Natural killer cell (primary cell): ENCODE measurements around the gene SERPINE3. TPM values are rescaled to one million over a fixed set of nuclear protein-coding genes. Genes with fewer than 3 reads are reported as not detected.
A peak's percentile ranks its signal among the peaks of the same experiment; 100 is the strongest.

Experiments used
- ATAC-seq, 3 donors: fragments of 150-1000 bp in 2 of 3; fragments of 200-7000 bp in 1 of 3; cut with Tn5 transposase; 1 replicate in 1 of 3; 2 replicates in 2 of 3; pipeline ENCODE4 v1.10.0; 2021; ENCODE audit warnings: mild to moderate bottlenecking in 2 of 3, moderate library complexity in 2 of 3
- DNase-seq, 2 donors: peaks; one replicate each; pipeline versions ENCODE4 v3.0.0 to v3.0.0-alpha.2; 2013 to 2021; ENCODE audit warnings: mixed read lengths in 1 of 2
- H3K27ac ChIP-seq: one replicate; pipeline ENCODE4 v1.5.1; 2013; ENCODE audit warnings: mild to moderate bottlenecking, low read length
- H3K27me3 ChIP-seq: one replicate; pipeline ENCODE4 v1.6.1; 2013; ENCODE audit warnings: low read length; ENCODE audit not compliant: control insufficient read depth, insufficient read depth
- H3K36me3 ChIP-seq: one replicate; pipeline ENCODE4 v1.6.1; 2013; ENCODE audit warnings: low read length; ENCODE audit not compliant: control insufficient read depth, insufficient read depth
- H3K4me1 ChIP-seq: one replicate; pipeline ENCODE4 v1.6.1; 2013; ENCODE audit warnings: low read length; ENCODE audit not compliant: control insufficient read depth, insufficient read depth
- H3K4me3 ChIP-seq: one replicate; pipeline ENCODE4 v1.5.1; 2013; ENCODE audit warnings: low read length
- H3K9me3 ChIP-seq: one replicate; pipeline ENCODE4 v1.6.1; 2013; ENCODE audit warnings: low read length; ENCODE audit not compliant: control insufficient read depth, insufficient read depth
- H3K27ac Mint-ChIP-seq, 2 donors: one replicate each; pipeline ENCODE4 v1.8.0; 2022; ENCODE audit warnings: mild to moderate bottlenecking in 2 of 2, mixed read lengths in 2 of 2, moderate library complexity in 1 of 2
- H3K27me3 Mint-ChIP-seq, 2 donors: one replicate each; pipeline ENCODE4 v1.8.0; 2022; ENCODE audit warnings: low read depth in 2 of 2, mixed read lengths in 2 of 2
- H3K36me3 Mint-ChIP-seq: one replicate; pipeline ENCODE4 v1.8.0; 2022; ENCODE audit warnings: mixed read lengths
- H3K4me1 Mint-ChIP-seq, 2 donors: one replicate each; pipeline ENCODE4 v1.8.0; 2022; ENCODE audit warnings: mixed read lengths in 2 of 2
- H3K4me3 Mint-ChIP-seq: one replicate; pipeline ENCODE4 v1.8.0; 2022; ENCODE audit warnings: mild to moderate bottlenecking, moderate library complexity, mixed read lengths
- H3K9me3 Mint-ChIP-seq, 2 donors: one replicate each; pipeline ENCODE4 v1.8.0; 2022; ENCODE audit warnings: mixed read lengths in 2 of 2
- WGBS: methylation state at CpG from one replicate; pipeline ENCODE4 v1.1.7; 2013; ENCODE audit warnings: missing lambda C conversion rate; ENCODE audit not compliant: insufficient coverage; 5-methylcytosine and 5-hydroxymethylcytosine counted together
- intact Hi-C: fragments of 100-400 bp; cut with micrococcal nuclease; formaldehyde crosslinking; loops from one replicate; pipeline ENCODE4 v1.14.2; 2022
- total RNA-seq, 4 donors: library from RNA; stranded (reverse); fragments of 120-200 nt in 1 of 4; gene quantifications; one replicate each; pipeline versions ENCODE4 v1.2.3 to v1.2.4, GENCODE V29; 2013 to 2022
- TF ChIP-seq, protein P1 (sequence below): fragments of 200-600 bp; IDR thresholded peaks from one replicate; pipeline ENCODE4 v1.8.0; 2022; ENCODE audit warnings: antibody characterized with exemption

Gene SERPINE3
- total RNA-seq, 3 donors from 2014 or later (not counting 1 experiment from before 2014, with no cell fraction given) = not detected

DNA sequence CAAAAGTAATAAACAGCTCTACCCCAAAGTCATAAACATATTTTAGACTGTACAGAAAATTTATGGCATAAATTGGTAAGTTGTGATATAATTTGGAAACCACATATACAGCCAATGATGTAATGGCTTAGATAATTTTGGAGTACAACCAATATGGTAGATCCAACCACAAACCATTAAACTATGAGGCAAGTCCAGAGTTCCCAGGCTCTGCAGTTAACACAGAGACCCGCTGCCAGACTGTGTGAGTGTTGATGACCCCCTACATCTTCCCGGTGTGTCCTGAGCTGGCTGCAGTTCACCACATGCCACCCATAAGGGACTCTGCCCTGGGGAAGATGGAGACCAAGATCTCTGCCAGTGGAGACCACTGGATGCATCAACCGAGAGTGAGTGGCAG, 9.9 kb upstream of the SERPINE3 start:
- peaks cover 13% of the 10 kb centered on the region for H3K4me1 ChIP-seq
- H3K27me3 ChIP-seq = peaks cover 2% of the 10 kb centered on the region
- DNase-seq = no peak
- H3K4me3 ChIP-seq = no peak overlapping the region
- intact Hi-C loops = no loop called here
- H3K36me3 ChIP-seq = no peaks in the 10 kb centered on the region
- H3K27me3 Mint-ChIP-seq = peaks cover 4 to 11% of the 10 kb centered on the region in 2 donors
- peaks cover 17 to 19% of the 10 kb centered on the region in 2 donors for H3K4me1 Mint-ChIP-seq
- H3K9me3 ChIP-seq = no peaks in the 10 kb centered on the region
- no peak overlapping the region for H3K27ac Mint-ChIP-seq
- H3K4me3 Mint-ChIP-seq = no peak overlapping the region
- no peak overlapping the region for H3K27ac ChIP-seq
- no peaks in the 10 kb centered on the region for H3K36me3 Mint-ChIP-seq
- ATAC-seq = no peak
- TF ChIP-seq, protein P1, sequence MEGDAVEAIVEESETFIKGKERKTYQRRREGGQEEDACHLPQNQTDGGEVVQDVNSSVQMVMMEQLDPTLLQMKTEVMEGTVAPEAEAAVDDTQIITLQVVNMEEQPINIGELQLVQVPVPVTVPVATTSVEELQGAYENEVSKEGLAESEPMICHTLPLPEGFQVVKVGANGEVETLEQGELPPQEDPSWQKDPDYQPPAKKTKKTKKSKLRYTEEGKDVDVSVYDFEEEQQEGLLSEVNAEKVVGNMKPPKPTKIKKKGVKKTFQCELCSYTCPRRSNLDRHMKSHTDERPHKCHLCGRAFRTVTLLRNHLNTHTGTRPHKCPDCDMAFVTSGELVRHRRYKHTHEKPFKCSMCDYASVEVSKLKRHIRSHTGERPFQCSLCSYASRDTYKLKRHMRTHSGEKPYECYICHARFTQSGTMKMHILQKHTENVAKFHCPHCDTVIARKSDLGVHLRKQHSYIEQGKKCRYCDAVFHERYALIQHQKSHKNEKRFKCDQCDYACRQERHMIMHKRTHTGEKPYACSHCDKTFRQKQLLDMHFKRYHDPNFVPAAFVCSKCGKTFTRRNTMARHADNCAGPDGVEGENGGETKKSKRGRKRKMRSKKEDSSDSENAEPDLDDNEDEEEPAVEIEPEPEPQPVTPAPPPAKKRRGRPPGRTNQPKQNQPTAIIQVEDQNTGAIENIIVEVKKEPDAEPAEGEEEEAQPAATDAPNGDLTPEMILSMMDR = no peak
- H3K9me3 Mint-ChIP-seq = no peaks in the 10 kb centered on the region
- WGBS = 91% methylated on average over 3 of the region's 3 CpGs

DNA sequence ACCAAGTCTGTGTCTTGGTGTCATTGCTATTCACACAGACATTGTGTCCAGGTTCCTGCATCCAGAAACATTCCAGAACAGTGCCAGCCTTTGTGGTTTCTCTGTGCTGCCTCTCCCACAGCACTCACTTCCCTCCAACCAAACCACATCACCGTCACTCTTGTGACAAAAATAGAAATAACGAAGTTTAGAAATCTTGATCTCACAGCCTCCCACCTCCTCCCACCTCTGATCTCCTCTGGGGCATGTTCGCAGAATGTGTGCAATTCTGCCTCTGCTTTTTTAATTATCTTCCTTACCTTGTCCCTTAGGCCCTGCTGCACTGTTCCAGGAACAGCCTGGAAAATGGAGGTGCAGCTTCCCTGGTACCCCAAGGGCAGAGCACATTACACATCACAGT, 8.7 kb upstream of the SERPINE3 start:
- Histone ChIP-seq H3K27me3 (peaks cover 2% of the 10 kb centered on the region), H3K4me1 (peaks cover 13% of the 10 kb centered on the region), H3K36me3 (no peaks in the 10 kb centered on the region), H3K4me3 (no peak overlapping the region), H3K27ac (no peak overlapping the region), H3K9me3 (no peaks in the 10 kb centered on the region)
- WGBS = 2% methylated on average over 3 of the region's 3 CpGs
- no peaks in the 10 kb centered on the region for H3K9me3 Mint-ChIP-seq
- DNase-seq (no peak), ATAC-seq (no peak)
- TF ChIP-seq, protein P1 = no peak
- peak overlapping the region in 1 of 2 donors; percentile 41 for H3K27ac Mint-ChIP-seq
- H3K36me3 Mint-ChIP-seq = no peaks in the 10 kb centered on the region
- H3K4me1 Mint-ChIP-seq = peaks cover 17 to 19% of the 10 kb centered on the region in 2 donors
- H3K27me3 Mint-ChIP-seq = peaks cover 4 to 11% of the 10 kb centered on the region in 2 donors
- intact Hi-C loops = no loop called here
- no peak overlapping the region for H3K4me3 Mint-ChIP-seq

DNA sequence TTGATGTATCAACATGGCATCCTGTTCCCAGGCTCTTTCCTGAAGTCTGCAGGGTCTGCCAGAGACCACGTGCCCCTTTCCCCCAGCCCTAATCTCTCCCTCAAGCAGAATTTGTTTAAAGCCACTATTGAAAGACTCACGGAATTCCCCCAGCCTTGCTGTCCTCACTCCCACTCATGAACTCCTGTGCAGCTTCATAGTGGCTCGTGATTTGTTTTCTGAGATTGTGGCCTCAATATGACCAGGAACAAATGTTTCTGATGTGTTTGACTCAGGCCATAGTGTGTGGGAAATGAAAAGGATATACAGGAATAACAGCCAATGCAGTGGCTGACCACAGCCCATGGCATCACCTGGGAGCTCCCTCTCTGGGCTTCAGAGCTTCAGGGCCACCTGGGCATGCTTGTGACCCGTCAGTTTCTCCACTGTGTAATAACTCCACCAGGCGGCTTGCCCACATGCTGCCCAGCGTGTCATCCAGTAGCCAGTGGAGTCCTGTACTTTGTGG, 8.1 kb upstream of the SERPINE3 start:
- Histone ChIP-seq H3K4me1 (peaks cover 13% of the 10 kb centered on the region), H3K27ac (no peak overlapping the region), H3K36me3 (no peaks in the 10 kb centered on the region), H3K4me3 (no peak overlapping the region), H3K9me3 (no peaks in the 10 kb centered on the region), H3K27me3 (peaks cover 2% of the 10 kb centered on the region)
- Mint-ChIP-seq H3K27ac (peak overlapping the region in 1 of 2 donors; percentile 41), H3K36me3 (no peaks in the 10 kb centered on the region), H3K4me3 (no peak overlapping the region), H3K4me1 (peaks cover 17 to 19% of the 10 kb centered on the region in 2 donors), H3K9me3 (no peaks in the 10 kb centered on the region), H3K27me3 (peaks cover 4 to 11% of the 10 kb centered on the region in 2 donors)
- DNase-seq (no peak), ATAC-seq (no peak)
- TF ChIP-seq, protein P1 = no peak
- intact Hi-C loops = no loop called here
- WGBS = 61% methylated on average over 6 of the region's 6 CpGs
